Neural progenitor cell (in vitro differentiated cells): Measurements from ENCODE around the gene HOXC5.

Experiments used
- CTCF ChIP-seq: fragments of 200-600 bp; sonication (generic); IDR thresholded peaks from 2 replicates; pipeline ENCODE4 v1.5.1; 2017; ENCODE audit warnings: antibody characterized with exemption, mild to moderate bottlenecking
- EZH2 ChIP-seq: fragments of 200-600 bp; sonication (generic); IDR thresholded peaks from 2 replicates; pipeline ENCODE4 v1.6.1; 2017; ENCODE audit warnings: antibody characterized with exemption, mild to moderate bottlenecking, moderate library complexity

GRCh38 chr12:53983950-53984572 is 48.8 kb upstream of the HOXC5 start:
- TF ChIP-seq CTCF = no peak
- peak; percentile 88 for TF ChIP-seq EZH2
